ENCODE measurements around the gene SPEG.

SPEG gene

DNA sequence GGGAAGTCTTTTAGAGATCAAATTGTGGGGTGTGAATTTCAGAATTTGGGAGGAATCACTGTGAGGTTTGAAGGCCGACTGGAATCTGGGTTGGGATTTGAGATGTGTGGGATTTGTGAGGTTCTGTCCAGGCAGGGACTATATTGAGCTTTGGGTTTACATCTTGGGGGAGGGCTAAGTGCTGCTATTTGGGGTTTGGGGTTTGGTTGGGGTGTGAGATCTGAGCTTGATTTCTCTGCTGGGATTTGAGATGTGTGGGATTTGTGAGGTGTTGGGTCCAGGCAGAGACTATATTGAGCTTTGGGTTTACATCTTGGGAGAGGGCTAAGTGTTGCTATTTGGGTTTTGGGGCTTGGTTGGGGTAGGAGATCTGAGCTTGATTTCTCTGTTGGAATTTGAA, 64.9 kb downstream of the SPEG start:
- DNase-seq, result no peak

GRCh38 chr2:219500135-219500534, 65.5 kb downstream of the SPEG start:
- no peak for DNase-seq

- DNase-seq, result no peak
These were observed 67.2 kb downstream of the SPEG start for GRCh38 chr2:219501849-219502248.

DNA sequence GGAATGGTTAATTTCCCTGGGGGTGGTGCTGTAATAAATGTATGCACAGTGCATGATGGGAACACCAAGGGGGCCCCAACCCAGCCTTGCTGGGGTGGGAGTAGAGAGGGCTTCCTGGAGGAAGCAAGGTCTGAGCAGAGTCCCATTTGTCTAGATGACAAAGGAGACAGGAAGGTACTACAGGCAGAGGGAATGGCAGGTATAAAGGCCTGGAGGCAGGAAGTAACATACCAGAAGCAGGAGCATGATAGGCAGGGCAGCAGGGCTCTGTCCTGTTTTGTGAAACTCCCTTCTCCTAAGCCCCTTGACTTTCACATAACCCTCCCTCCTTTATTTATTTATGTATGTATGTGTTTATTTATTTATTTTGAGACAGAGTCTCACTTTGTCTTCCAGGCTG, 68.0 kb downstream of the SPEG start:
- DNase-seq, result no peak

DNA sequence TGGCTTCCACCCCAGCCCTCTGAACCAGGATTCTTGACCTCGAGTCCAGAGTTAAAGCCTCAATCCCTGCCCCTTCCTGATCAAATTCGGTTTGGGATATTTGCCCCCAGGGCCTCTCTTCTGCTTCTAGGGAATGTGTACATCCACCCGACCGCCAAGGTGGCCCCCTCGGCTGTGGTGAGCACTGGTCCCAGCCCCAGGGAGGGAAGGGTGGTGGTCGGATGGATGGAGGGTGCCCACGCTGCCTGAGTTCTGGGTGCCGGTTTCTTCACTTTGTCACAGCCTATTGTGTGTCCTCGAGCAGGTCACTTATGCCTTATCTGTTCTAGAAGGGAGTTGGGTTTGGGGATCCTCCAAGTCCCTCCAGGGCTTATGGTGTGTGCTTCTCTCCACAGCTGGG, 70.9 kb downstream of the SPEG start:
- DNase-seq, result no peak

- DNase-seq, result no peak
These were observed 71.6 kb downstream of the SPEG start for GRCh38 chr2:219506153-219506801.

GRCh38 chr2:219506802-219507526, 72.3 kb downstream of the SPEG start:
- no peak for DNase-seq

- DNase-seq, result no peak
These were observed 73.2 kb downstream of the SPEG start for GRCh38 chr2:219507581-219508443.

GRCh38 chr2:219508444-219508734, 73.7 kb downstream of the SPEG start:
- DNase-seq, result no peak

- no peak for DNase-seq
These were observed 74.5 kb downstream of the SPEG start for GRCh38 chr2:219508971-219509779.

GRCh38 chr2:219509780-219510511, 75.3 kb downstream of the SPEG start:
- DNase-seq, result peak in 4 of 5 donors; percentile 34 to 40 (median 36)

DNA sequence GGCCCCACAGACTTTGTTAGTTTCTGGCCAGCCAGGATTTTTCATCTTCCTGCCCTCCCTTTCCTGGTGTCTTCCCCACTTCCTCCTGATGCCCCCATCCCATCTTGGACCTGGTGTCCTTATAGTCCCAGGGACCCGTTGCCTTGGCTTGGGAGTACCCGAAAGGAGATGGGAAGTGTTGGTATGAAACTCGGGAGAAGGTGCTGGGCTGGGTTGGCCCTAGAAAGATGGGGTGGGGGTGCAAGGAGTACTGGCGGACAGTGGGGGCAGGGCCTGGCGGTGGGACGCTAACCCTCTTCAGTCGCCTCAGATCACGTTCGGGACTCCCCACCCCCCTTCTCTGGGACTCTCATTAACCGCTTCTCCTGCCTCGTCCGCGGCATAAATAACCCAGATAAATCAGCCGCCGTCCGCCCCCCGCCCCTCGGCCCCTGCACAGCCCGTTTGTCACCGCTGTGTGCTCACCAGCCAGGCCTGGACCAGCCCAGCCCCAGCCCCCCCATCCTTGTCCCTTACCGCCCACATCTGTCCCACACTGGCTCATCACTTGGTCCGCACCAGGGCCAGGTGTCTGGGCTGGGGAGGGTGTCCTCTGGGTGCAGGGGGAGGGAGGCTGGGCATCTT, 76.0 kb downstream of the SPEG start:
- no peak for DNase-seq

GRCh38 chr2:219511547-219512325, 77.1 kb downstream of the SPEG start:
- DNase-seq, result no peak

GRCh38 chr2:219512524-219513216, 78.0 kb downstream of the SPEG start:
- DNase-seq, result no peak

- DNase-seq, result no peak
These were observed 79.1 kb downstream of the SPEG start for GRCh38 chr2:219513787-219514186.

DNA sequence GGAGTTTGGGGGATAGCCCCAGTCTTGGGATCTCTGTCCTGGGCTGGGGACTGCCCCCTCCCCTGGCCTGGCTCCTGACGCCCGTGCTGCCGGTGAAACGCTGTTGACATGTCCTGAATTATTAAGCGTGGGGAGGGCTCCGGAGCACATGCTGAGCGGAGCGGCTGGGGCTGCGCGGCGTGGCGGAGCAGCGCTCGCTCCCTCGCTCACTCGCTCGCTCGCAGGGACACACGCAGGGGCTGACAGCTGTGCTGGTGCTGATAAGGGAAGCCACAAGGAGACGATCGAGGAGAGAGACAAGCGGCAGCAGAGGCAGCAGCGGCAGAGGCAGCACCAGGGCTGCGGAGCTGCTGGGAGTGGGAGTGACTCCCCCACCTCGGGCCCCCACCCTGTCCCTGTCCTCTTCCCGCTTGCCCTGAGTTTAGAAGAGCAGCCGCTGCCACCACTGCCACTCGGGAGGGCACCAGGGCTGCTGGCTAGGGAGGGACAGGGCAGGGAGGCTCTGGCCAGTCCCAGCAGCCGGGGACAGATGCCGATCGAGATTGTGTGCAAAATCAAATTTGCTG, 79.6 kb downstream of the SPEG start, which contains the start of gene ASIC4:
Gene ASIC4, plus strand, starts transcription at position 287 of the 566 bp plus-strand sequence. Its CDS starts 243 bp downstream, at position 530.
- no peak for DNase-seq

- DNase-seq, result no peak
These were observed 80.2 kb downstream of the SPEG start for GRCh38 chr2:219514836-219515235.

GRCh38 chr2:219515874-219516629, 81.4 kb downstream of the SPEG start:
- DNase-seq, result no peak

- DNase-seq, result no peak
These were observed 82.2 kb downstream of the SPEG start for GRCh38 chr2:219516888-219517287.

Data from T-helper 1 cell (primary cell).